ENCODE data around the gene RBM23. TPM values are rescaled to one million over a fixed set of nuclear protein-coding genes. Genes with fewer than 3 reads are reported as not detected.
A peak's percentile ranks its signal among the peaks of the same experiment; 100 is the strongest.

RBM23 gene
- polyA plus RNA-seq, 1 donor (not counting 4 experiments of a cell fraction or from before 2014, with no cell fraction given) = 50.8 TPM

GRCh38 chr14:22962061-22962676, 43.2 kb upstream of the RBM23 start:
- no peak for TF ChIP-seq EZH2 (IDR thresholded peaks at IDR 0.05; ENCODE audit: low read length)
- TF ChIP-seq, protein P1, sequence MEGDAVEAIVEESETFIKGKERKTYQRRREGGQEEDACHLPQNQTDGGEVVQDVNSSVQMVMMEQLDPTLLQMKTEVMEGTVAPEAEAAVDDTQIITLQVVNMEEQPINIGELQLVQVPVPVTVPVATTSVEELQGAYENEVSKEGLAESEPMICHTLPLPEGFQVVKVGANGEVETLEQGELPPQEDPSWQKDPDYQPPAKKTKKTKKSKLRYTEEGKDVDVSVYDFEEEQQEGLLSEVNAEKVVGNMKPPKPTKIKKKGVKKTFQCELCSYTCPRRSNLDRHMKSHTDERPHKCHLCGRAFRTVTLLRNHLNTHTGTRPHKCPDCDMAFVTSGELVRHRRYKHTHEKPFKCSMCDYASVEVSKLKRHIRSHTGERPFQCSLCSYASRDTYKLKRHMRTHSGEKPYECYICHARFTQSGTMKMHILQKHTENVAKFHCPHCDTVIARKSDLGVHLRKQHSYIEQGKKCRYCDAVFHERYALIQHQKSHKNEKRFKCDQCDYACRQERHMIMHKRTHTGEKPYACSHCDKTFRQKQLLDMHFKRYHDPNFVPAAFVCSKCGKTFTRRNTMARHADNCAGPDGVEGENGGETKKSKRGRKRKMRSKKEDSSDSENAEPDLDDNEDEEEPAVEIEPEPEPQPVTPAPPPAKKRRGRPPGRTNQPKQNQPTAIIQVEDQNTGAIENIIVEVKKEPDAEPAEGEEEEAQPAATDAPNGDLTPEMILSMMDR (optimal IDR thresholded peaks at IDR 0.05 in 1 of 3, IDR thresholded peaks at IDR 0.05 in 1 of 3, conservative IDR thresholded peaks at IDR 0.05 in 1 of 3; ENCODE audit: extremely low read depth in 1 of 3, insufficient read depth in 2 of 3, low read length in 3 of 3) = no peak

GRCh38 chr14:22955702-22956569, 37.0 kb upstream of the RBM23 start:
- Histone ChIP-seq H3K79me2 (ENCODE audit: control insufficient read depth, insufficient read depth, low read length) (no peaks in the 10 kb centered on the region), H3K36me3 (ENCODE audit: control insufficient read depth in 2 of 2, extremely low read depth in 1 of 2, insufficient read depth in 2 of 2, low read length in 2 of 2) (peaks cover 0 to 2% of the 10 kb centered on the region in 2 experiments), H3K4me3 (ENCODE audit: control insufficient read depth in 2 of 3, extremely low read depth in 1 of 3, insufficient read depth in 2 of 3, low read depth in 1 of 3, low read length in 3 of 3) (peak overlapping the region; percentile 51 to 92 (median 89)), H3K4me1 (ENCODE audit: control insufficient read depth, extremely low read depth, insufficient read depth, low read length) (peaks cover 18% of the 10 kb centered on the region), H3K9me3 (ENCODE audit: control insufficient read depth, low read depth, low read length) (no peaks in the 10 kb centered on the region), H3K9ac (ENCODE audit: control insufficient read depth, extremely low read depth, insufficient read depth, low read length) (peak overlapping the region; percentile 89), H3K4me2 (ENCODE audit: control insufficient read depth, extremely low read depth, insufficient read depth, low read depth, low read length) (peak overlapping the region; percentile 95), H3K27ac (ENCODE audit: control insufficient read depth, insufficient read depth, low read length) (peak overlapping the region; percentile 86), H2AFZ (ENCODE audit: control insufficient read depth, low read length) (peak overlapping the region; percentile 95), H3K9me1 (ENCODE audit: control insufficient read depth, extremely low read depth, insufficient read depth, low read length) (no peaks in the 10 kb centered on the region), H3K27me3 (ENCODE audit: control insufficient read depth, extremely low read depth, insufficient read depth, low read length) (no peaks in the 10 kb centered on the region), H4K20me1 (ENCODE audit: control insufficient read depth, extremely low read depth, insufficient read depth, low read length) (no peaks in the 10 kb centered on the region)
- FAIRE-seq (peak; percentile 13), DNase-seq (ENCODE audit: low read depth, low spot score) (no peak)
- TF ChIP-seq EZH2 (IDR thresholded peaks at IDR 0.05; ENCODE audit: low read length) = no peak
- TF ChIP-seq, protein P1 (optimal IDR thresholded peaks at IDR 0.05 in 1 of 3, IDR thresholded peaks at IDR 0.05 in 1 of 3, conservative IDR thresholded peaks at IDR 0.05 in 1 of 3; ENCODE audit: extremely low read depth in 1 of 3, insufficient read depth in 2 of 3, low read length in 3 of 3) = no peak
- dilution Hi-C loops (cut with MboI; ENCODE audit: extremely low pct_ligation_motif_present, low sequenced_read_pairs) = no loop called here

More at GRCh38 chr14:22962061-22962676, 43.2 kb upstream of the RBM23 start:
- Histone ChIP-seq H3K27ac (ENCODE audit: control insufficient read depth, insufficient read depth, low read length) (no peak overlapping the region), H3K36me3 (ENCODE audit: control insufficient read depth in 2 of 2, extremely low read depth in 1 of 2, insufficient read depth in 2 of 2, low read length in 2 of 2) (no peaks in the 10 kb centered on the region), H3K4me3 (ENCODE audit: control insufficient read depth in 2 of 3, extremely low read depth in 1 of 3, insufficient read depth in 2 of 3, low read depth in 1 of 3, low read length in 3 of 3) (no peak overlapping the region), H3K9me1 (ENCODE audit: control insufficient read depth, extremely low read depth, insufficient read depth, low read length) (no peaks in the 10 kb centered on the region), H3K79me2 (ENCODE audit: control insufficient read depth, insufficient read depth, low read length) (no peaks in the 10 kb centered on the region), H4K20me1 (ENCODE audit: control insufficient read depth, extremely low read depth, insufficient read depth, low read length) (no peaks in the 10 kb centered on the region), H3K4me1 (ENCODE audit: control insufficient read depth, extremely low read depth, insufficient read depth, low read length) (peaks cover 1% of the 10 kb centered on the region), H3K9me3 (ENCODE audit: control insufficient read depth, low read depth, low read length) (no peaks in the 10 kb centered on the region), H2AFZ (ENCODE audit: control insufficient read depth, low read length) (no peak overlapping the region), H3K4me2 (ENCODE audit: control insufficient read depth, extremely low read depth, insufficient read depth, low read depth, low read length) (no peak overlapping the region), H3K27me3 (ENCODE audit: control insufficient read depth, extremely low read depth, insufficient read depth, low read length) (no peaks in the 10 kb centered on the region), H3K9ac (ENCODE audit: control insufficient read depth, extremely low read depth, insufficient read depth, low read length) (no peak overlapping the region)
- no peak for DNase-seq (ENCODE audit: low read depth, low spot score)
- dilution Hi-C loops (cut with MboI; ENCODE audit: extremely low pct_ligation_motif_present, low sequenced_read_pairs) = no loop called here
- no peak for FAIRE-seq
